SHP77 treated with DMSO at 0.1 percent for 48 hours (cell line): Measurements from ENCODE around the gene L2HGDH.
A peak's percentile ranks its signal among the peaks of the same experiment; 100 is the strongest.

Experiments used
- DNase-seq: peaks from one replicate; lab custom pipeline; 2025; lab: John Stamatoyannopoulos, UW

L2HGDH gene

GRCh38 chr14:50229681-50230080 lies 82.3 kb downstream of the L2HGDH start:
- no peak for DNase-seq

- DNase-seq, result no peak
Measured at GRCh38 chr14:50228313-50228712, 83.7 kb downstream of the L2HGDH start.

GRCh38 chr14:50225974-50226297 lies 86.1 kb downstream of the L2HGDH start:
- no peak for DNase-seq

- DNase-seq, result no peak
Measured at GRCh38 chr14:50225067-50225973, 86.7 kb downstream of the L2HGDH start.

GRCh38 chr14:50222055-50222613 lies 89.9 kb downstream of the L2HGDH start:
- no peak for DNase-seq

GRCh38 chr14:50218501-50218900 lies 93.5 kb downstream of the L2HGDH start:
- no peak for DNase-seq

- DNase-seq, result no peak
Measured at GRCh38 chr14:50215416-50215815, 96.6 kb downstream of the L2HGDH start.

- no peak for DNase-seq
Measured at GRCh38 chr14:50213795-50214194, 98.2 kb downstream of the L2HGDH start.

GRCh38 chr14:50212726-50213125 lies 99.3 kb downstream of the L2HGDH start:
- no peak for DNase-seq

- DNase-seq, result peak; percentile 48
Measured at GRCh38 chr14:50210074-50210473, 102.0 kb downstream of the L2HGDH start.

- DNase-seq, result no peak
Measured at GRCh38 chr14:50198499-50198898, 113.5 kb downstream of the L2HGDH start.

- DNase-seq, result no peak
Measured at GRCh38 chr14:50191499-50191898, 120.5 kb downstream of the L2HGDH start.
